Glutamatergic neuron (in vitro differentiated cells): ENCODE data around the gene SGSH. TPM values are rescaled to one million over a fixed set of nuclear protein-coding genes. Genes with fewer than 3 reads are reported as not detected.

Experiments used
- DNase-seq: peaks from one replicate; pipeline ENCODE4 v3.0.0; 2022
- H3K27ac Mint-ChIP-seq: one replicate; pipeline ENCODE4 v1.8.0; 2020; ENCODE audit warnings: mild to moderate bottlenecking, mixed read lengths, inconsistent platforms; ENCODE audit not compliant: unreplicated experiment
- H3K27me3 Mint-ChIP-seq: one replicate; pipeline ENCODE4 v1.8.0; 2020; ENCODE audit warnings: mild to moderate bottlenecking, moderate library complexity, mixed read lengths, inconsistent platforms; ENCODE audit not compliant: unreplicated experiment
- H3K36me3 Mint-ChIP-seq: one replicate; pipeline ENCODE4 v1.8.0; 2020; ENCODE audit warnings: mild to moderate bottlenecking, mixed read lengths, inconsistent platforms; ENCODE audit not compliant: unreplicated experiment
- H3K4me1 Mint-ChIP-seq: one replicate; pipeline ENCODE4 v1.8.0; 2020; ENCODE audit warnings: mild to moderate bottlenecking, low read depth, mixed read lengths, inconsistent platforms; ENCODE audit not compliant: unreplicated experiment
- H3K4me3 Mint-ChIP-seq: one replicate; pipeline ENCODE4 v1.8.0; 2020; ENCODE audit warnings: mild to moderate bottlenecking, mixed read lengths, inconsistent platforms; ENCODE audit not compliant: unreplicated experiment
- H3K9me3 Mint-ChIP-seq: one replicate; pipeline ENCODE4 v1.8.0; 2020; ENCODE audit warnings: mild to moderate bottlenecking, moderate library complexity, mixed read lengths, inconsistent platforms; ENCODE audit not compliant: unreplicated experiment
- total RNA-seq: library from RNA; stranded (reverse); fragmentation: NEBNext Ultra II Directional; extraction: Animal tissue kit (Norgen Biotek cat#: 25700); gene quantifications from one replicate; pipeline ENCODE4 v1.2.1, GENCODE V29; 2021; ENCODE audit not compliant: unreplicated experiment
- TF ChIP-seq, protein P1 (sequence below): fragments of 200-600 bp; sonication (generic); IDR thresholded peaks from one replicate; pipeline ENCODE4 v1.5.0; 2021; ENCODE audit not compliant: partially characterized antibody, unreplicated experiment

SGSH gene
- total RNA-seq, 1 donor from 2014 or later: 17.3 TPM

DNA sequence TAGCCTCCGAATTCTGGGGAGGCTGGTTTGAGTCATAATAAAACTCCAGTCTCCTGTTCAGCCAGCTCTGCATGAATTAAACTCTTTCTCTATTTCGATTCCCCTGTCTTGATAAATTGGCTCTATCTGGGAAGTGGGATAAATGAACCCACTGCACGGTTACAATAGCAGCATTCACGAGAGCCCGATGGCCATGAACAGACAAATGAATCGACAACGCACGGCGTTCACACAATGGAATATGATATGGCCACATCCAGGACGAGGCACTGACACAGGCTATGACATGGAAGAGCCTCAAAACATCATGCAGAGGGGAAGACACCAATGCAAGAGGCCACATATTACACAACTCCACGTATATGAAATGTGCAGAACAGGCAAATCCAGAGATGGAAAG lies 55.9 kb downstream of the SGSH start:
- Mint-ChIP-seq H3K9me3 (peaks cover 4% of the 10 kb centered on the region), H3K4me3 (no peak overlapping the region), H3K27ac (no peak overlapping the region), H3K36me3 (peaks cover 5% of the 10 kb centered on the region), H3K4me1 (peaks cover 23% of the 10 kb centered on the region), H3K27me3 (peaks cover 7% of the 10 kb centered on the region)
- no peak for DNase-seq
- TF ChIP-seq, protein P1, sequence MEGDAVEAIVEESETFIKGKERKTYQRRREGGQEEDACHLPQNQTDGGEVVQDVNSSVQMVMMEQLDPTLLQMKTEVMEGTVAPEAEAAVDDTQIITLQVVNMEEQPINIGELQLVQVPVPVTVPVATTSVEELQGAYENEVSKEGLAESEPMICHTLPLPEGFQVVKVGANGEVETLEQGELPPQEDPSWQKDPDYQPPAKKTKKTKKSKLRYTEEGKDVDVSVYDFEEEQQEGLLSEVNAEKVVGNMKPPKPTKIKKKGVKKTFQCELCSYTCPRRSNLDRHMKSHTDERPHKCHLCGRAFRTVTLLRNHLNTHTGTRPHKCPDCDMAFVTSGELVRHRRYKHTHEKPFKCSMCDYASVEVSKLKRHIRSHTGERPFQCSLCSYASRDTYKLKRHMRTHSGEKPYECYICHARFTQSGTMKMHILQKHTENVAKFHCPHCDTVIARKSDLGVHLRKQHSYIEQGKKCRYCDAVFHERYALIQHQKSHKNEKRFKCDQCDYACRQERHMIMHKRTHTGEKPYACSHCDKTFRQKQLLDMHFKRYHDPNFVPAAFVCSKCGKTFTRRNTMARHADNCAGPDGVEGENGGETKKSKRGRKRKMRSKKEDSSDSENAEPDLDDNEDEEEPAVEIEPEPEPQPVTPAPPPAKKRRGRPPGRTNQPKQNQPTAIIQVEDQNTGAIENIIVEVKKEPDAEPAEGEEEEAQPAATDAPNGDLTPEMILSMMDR: no peak

DNA sequence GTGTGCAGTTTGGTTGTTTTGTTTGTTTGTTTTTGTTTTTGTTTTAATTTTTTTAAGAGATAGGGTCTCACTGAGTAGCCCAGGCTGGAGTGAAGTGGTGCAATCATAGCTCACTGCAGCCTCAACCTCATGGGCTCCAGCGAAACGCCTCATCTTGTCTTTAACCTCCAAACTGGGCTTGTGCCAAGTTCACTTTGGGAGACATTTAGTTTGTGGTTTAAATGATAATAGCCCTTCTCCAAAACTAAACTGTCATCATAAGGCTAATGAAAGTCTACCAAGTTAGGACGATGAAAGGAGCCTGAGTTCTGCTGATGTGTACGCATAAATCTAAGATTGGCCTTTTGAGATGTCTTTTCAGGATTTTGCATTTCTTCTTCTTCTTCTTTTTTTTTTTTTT lies 56.8 kb downstream of the SGSH start:
- H3K36me3 Mint-ChIP-seq: no peaks in the 10 kb centered on the region
- H3K27ac Mint-ChIP-seq: no peak overlapping the region
- DNase-seq: no peak
- TF ChIP-seq, protein P1: no peak
- H3K9me3 Mint-ChIP-seq: peaks cover 4% of the 10 kb centered on the region
- peaks cover 3% of the 10 kb centered on the region for H3K27me3 Mint-ChIP-seq
- H3K4me1 Mint-ChIP-seq: peaks cover 23% of the 10 kb centered on the region
- no peak overlapping the region for H3K4me3 Mint-ChIP-seq

DNA sequence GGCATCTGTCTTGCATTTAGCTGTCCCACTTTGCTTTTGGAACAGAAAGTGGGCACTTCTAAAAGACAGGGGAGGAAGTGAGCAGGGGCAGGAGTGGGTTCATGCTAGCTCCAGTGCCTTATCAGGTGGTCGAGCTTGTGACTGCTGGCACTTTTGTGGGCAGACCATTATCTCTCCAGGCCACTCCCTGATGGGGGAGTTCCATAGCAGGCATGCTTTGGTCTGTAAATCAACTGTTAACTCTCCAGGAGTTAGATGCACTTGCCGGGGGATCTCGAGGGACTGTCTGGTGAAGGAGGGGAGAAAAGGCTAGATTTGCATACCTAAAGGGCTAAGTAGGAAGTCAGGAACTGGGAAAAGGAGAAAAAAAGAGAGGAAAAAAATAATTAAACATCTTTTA lies 59.6 kb downstream of the SGSH start:
- no peak for DNase-seq
- peaks cover 23% of the 10 kb centered on the region for H3K4me1 Mint-ChIP-seq
- H3K4me3 Mint-ChIP-seq: peak overlapping the region; percentile 67
- peaks cover 5% of the 10 kb centered on the region for H3K9me3 Mint-ChIP-seq
- H3K36me3 Mint-ChIP-seq: no peaks in the 10 kb centered on the region
- TF ChIP-seq, protein P1: no peak
- no peak overlapping the region for H3K27ac Mint-ChIP-seq
- H3K27me3 Mint-ChIP-seq: peaks cover 3% of the 10 kb centered on the region

Other genes with a start within 250 kb of the SGSH start
- 197 TPM for gene TBC1D16, start 184.5 kb downstream of the SGSH start, total RNA-seq
- gene CCDC40, start 183.7 kb downstream of the SGSH start, total RNA-seq: 25.3 TPM
- gene GAA, start 118.8 kb downstream of the SGSH start, total RNA-seq: 384 TPM
- gene EIF4A3, start 73.2 kb downstream of the SGSH start, total RNA-seq: 110 TPM
- 1.1 TPM for gene CARD14, start 50.3 kb downstream of the SGSH start, total RNA-seq
- gene SLC26A11, start 94 bp upstream of the SGSH start, total RNA-seq: 15.9 TPM
- 34.7 TPM for gene RNF213, start 40.5 kb upstream of the SGSH start, total RNA-seq
- 42.1 TPM for gene ENDOV, start 194.8 kb upstream of the SGSH start, total RNA-seq